GM18526 (cell line): ENCODE data around the gene UNC45B.

Experiments used
- POLR2A ChIP-seq: IDR thresholded peaks from 3 replicates; pipeline ENCODE4 v1.6.1; 2011; ENCODE audit not compliant: insufficient read length; ENCODE audit errors: extremely low read depth

Gene UNC45B

DNA sequence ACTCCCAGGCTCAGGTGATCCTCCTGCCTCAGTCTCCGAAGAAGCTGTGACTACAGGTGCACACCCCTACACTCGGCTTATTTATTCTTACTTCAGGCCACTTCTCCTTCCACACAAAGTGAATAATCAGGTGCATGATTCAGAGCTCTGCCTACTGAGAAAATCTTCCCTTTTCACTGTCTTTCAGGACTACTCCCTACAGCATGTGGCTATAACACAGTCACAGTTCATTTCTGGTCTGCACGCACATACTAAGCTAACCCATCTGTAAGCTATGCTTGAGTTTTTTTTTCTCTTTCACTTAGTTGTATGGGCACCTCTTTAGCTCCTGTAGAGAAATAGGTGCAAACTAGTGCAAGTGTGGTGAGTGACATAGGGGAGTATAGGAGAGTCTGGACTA, 87.7 kb downstream of the UNC45B start:
- TF ChIP-seq POLR2A = no peak

DNA sequence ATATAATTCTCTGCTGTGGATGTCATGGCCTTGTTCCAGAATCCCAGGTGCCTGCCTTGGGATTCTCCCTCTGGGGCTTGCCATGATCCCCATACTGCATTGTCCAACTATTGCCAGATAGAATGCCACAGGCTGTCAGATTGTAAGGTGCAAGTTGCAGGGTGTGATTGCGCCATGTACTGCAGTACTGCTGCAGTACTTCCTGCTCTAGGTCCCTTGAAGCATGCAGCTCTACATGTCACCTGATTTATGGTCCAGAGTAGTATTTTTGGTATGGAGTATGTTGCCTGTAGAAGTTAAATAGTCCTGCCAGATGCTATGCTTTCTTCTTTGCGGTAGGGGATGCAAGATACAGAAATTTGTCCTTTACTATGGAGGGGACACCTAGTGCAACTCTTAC, 88.3 kb downstream of the UNC45B start:
- no peak for TF ChIP-seq POLR2A

DNA sequence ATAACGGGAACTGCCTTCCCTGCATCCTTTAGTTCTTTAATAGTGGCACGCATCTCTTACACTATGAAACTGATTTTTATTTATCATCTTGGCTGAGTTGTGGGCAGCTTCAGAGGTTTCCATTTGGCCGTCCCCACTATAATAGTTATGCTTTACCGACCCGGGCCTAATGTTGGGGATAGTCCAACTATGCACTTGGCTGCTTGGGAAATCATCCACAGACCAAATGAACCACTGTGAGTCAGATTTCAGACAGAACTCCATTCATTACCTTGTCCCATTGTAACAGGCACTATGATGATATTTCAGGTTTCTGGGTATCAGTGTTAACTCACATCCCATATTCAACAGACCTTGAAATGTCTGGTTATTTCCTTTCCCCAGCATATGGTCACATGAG, 89.2 kb downstream of the UNC45B start:
- TF ChIP-seq POLR2A = no peak

DNA sequence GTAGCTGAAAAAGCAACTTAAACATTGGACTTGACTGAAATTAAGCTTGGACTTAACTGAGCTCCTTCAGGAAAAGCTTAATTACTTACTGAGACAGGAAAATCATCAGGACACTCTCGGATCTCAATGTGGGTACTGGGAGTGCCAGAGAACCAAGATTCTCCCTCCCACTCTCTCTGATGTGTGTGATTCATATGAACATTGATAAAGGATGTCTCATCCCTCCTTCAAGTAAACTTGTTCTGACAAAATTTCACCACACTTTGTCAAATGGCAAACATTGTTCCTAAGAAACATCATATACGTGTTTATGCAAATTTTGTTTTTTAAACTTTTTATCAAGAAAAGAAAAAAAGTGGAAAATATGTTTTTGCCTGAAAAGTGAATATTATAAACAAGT, 91.2 kb downstream of the UNC45B start:
- no peak for TF ChIP-seq POLR2A
